K562 (cell line): ENCODE results near the gene SLC2A8. TPM values are rescaled to one million over a fixed set of nuclear protein-coding genes. Genes with fewer than 3 reads are reported as not detected.
A peak's percentile ranks its signal among the peaks of the same experiment; 100 is the strongest.

Source experiments
- ARID1B ChIP-seq: fragments of 450-650 bp; IDR thresholded peaks from 2 replicates; pipeline ENCODE4 v1.6.1; 2016; ENCODE audit warnings: antibody characterized with exemption, mild to moderate bottlenecking, inconsistent platforms
- CEBPZ ChIP-seq: fragments of 150-350 bp; IDR thresholded peaks from 2 replicates; pipeline ENCODE4 v1.6.1; 2014; ENCODE audit warnings: low read depth, mild to moderate bottlenecking, low read length, borderline replicate concordance
- DEAF1 ChIP-seq: fragments of 450-650 bp; formaldehyde crosslinking; IDR thresholded peaks from 2 replicates; pipeline ENCODE4 v1.4.0; 2020; ENCODE audit warnings: mild to moderate bottlenecking, moderate library complexity
- DLX4 ChIP-seq: fragments of 250-450 bp; sonication (Bioruptor Pico); IDR thresholded peaks from 2 replicates; pipeline ENCODE4 v1.6.1; 2021; ENCODE audit warnings: mild to moderate bottlenecking
- HSF4 ChIP-seq: fragments of 250-450 bp; sonication (Bioruptor Pico); IDR thresholded peaks from 2 replicates; pipeline ENCODE4 v2.1.2; 2022; ENCODE audit warnings: mild to moderate bottlenecking, moderate library complexity, borderline replicate concordance
- JUN ChIP-seq, 2 experiments: sonication (generic) in 1 of 2; formaldehyde crosslinking in 1 of 2; IDR thresholded peaks; 2 replicates each; pipeline versions ENCODE4 v1.6.1 to v1.8.0; 2012 to 2022; ENCODE audit warnings: borderline replicate concordance in 2 of 2, mild to moderate bottlenecking in 2 of 2, improper control_type of control experiment in 1 of 2, low read depth in 1 of 2, low read length in 1 of 2, missing genetic modification reagents in 1 of 2
- MYBL2 ChIP-seq, 2 experiments: fragments of 450-650 bp in 1 of 2; sonication (generic) in 1 of 2; formaldehyde crosslinking in 1 of 2; IDR thresholded peaks; 2 replicates each; pipeline versions ENCODE4 v1.6.1 to v1.8.1; 2017 to 2022; ENCODE audit warnings: borderline replicate concordance in 1 of 2, inconsistent platforms in 1 of 2, low read depth in 1 of 2, mild to moderate bottlenecking in 1 of 2, missing genetic modification reagents in 1 of 2, moderate library complexity in 1 of 2
- PPARD ChIP-seq: fragments of 250-450 bp; sonication (Bioruptor Pico); IDR thresholded peaks from 2 replicates; pipeline ENCODE4 v1.8.0; 2022; ENCODE audit warnings: inconsistent platforms, mild to moderate bottlenecking, moderate library complexity
- RUNX1 ChIP-seq: sonication (generic); IDR thresholded peaks from 2 replicates; pipeline ENCODE4 v1.6.1; 2016; ENCODE audit warnings: antibody characterized with exemption, low read depth
- SNIP1 ChIP-seq: fragments of 450-650 bp; IDR thresholded peaks from 2 replicates; pipeline ENCODE4 v1.7.1; 2017; ENCODE audit warnings: low read depth, mild to moderate bottlenecking
- YBX1 ChIP-seq: fragments of 450-650 bp; IDR thresholded peaks from 2 replicates; pipeline ENCODE4 v1.7.1; 2016; ENCODE audit warnings: mild to moderate bottlenecking
- ZNF24 ChIP-seq: fragments of 450-650 bp; IDR thresholded peaks from 2 replicates; pipeline ENCODE4 v1.6.1; 2016
- ZNF507 ChIP-seq: conservative IDR thresholded peaks from 2 replicates; pipeline ENCODE4 v1.6.1; 2017; ENCODE audit warnings: missing genetic modification characterization, missing compliant biosample characterization
- ZNF57 ChIP-seq: fragments of 450-650 bp; formaldehyde crosslinking; IDR thresholded peaks from 2 replicates; pipeline ENCODE4 v1.4.0; 2020; ENCODE audit warnings: mild to moderate bottlenecking, moderate library complexity
- polyA plus RNA-seq, 8 experiments: library from polyadenylated mRNA; depleted of rRNA in 4 of 8; stranded (reverse) in 5 of 8; unstranded in 3 of 8; fragments of >200 nt; fragmentation: Nextera tagmentation in 2 of 8; fragmentation: Illumina TruSeq in 1 of 8; extraction: Ambion mirVana in 2 of 8; extraction: Trizol in 1 of 8; gene quantifications; 2 replicates each; pipeline versions ENCODE4 v1.2.1 to v1.2.3, GENCODE V29; 2011 to 2014; ENCODE audit warnings: inconsistent platforms in 1 of 8, missing spikeins in 1 of 8
- total RNA-seq, 7 experiments: library from RNA; depleted of rRNA in 6 of 7; stranded (reverse); fragments of >200 nt in 6 of 7; fragmentation: Illumina TruSeq in 2 of 7; extraction: Trizol in 2 of 7; gene quantifications; 2 replicates each; pipeline versions ENCODE4 v1.2.1 to v1.2.3, GENCODE V29; 2011 to 2021; ENCODE audit warnings: low replicate concordance in 1 of 7
- TF ChIP-seq, protein P1 (sequence below): sonication (generic); formaldehyde crosslinking; IDR thresholded peaks from 2 replicates; pipeline ENCODE4 v1.8.0; 2022; ENCODE audit warnings: mild to moderate bottlenecking, low read depth, missing genetic modification reagents
- TF ChIP-seq, protein P2 (sequence below): fragments of 200-800 bp; sonication (Bioruptor generic); IDR thresholded peaks from 2 replicates; pipeline ENCODE4 v1.6.1; 2017; ENCODE audit warnings: missing genetic modification characterization, missing compliant biosample characterization

SLC2A8 gene
- total and polyA plus RNA-seq, 9 of the 15 experiments (the other 6 are each of a cell fraction or from before 2014, with no cell fraction given): 0.13 to 12.9 (median 5.2) TPM

DNA sequence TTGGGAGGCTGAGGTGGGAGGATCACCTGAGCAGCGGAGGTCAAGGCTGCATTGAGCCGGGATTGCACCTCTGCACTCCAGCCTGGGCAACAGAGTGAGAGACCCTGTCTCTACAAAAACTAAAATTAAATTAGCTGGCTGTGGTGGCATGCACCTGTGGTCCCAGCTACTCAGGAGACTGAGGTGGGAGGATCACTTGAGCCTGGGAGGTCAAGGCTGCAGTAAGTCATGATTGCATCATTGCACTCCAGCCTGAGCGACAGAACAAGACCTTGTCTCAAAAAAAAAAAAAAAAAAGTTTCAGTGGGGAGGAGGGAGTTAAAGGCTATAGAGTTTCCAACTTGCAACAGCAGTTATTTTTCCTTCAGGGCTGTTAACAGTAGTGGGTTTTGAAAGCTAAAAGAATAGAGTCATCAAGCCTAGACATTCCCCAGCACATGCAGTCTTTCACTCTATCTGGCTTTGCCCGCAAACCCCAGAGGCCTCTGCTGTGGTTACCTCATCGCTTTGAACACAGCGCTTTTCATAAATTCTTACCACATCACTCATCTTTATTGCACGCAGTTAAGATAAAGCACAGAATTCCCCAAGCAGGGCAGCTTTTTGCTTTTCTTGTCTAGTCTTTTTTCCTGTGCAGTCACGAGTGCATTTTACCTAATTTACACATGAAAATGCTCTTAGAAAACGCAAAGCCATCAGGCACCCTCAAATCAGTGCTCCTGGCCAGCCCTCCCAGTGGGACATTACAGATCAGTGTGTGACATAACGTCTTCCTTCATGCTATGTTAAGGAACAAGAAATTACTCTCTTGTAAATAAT lies 8.7 kb upstream of the SLC2A8 start (continued):
- TF ChIP-seq ZNF24 (no peak), ARID1B (peak; percentile 31; the same call in 1 of the 2 replicates), SNIP1 (no peak), DLX4 (CRISPR knock-in tag) (no peak), MYBL2 (IDR thresholded peaks at IDR 0.05; ENCODE audit: low read depth) (no peak), MYBL2 (CRISPR knock-in tag; IDR thresholded peaks at IDR 0.05; ENCODE audit: borderline replicate concordance) (no peak), ZNF57 (CRISPR knock-in tag) (no peak), YBX1 (no peak), PPARD (CRISPR knock-in tag) (no peak), HSF4 (CRISPR knock-in tag) (no peak), JUN (IDR thresholded peaks at IDR 0.05; ENCODE audit: borderline replicate concordance, low read depth, low read length) (peak; percentile 51; the same call in 1 of the 2 replicates), JUN (CRISPR knock-in tag; IDR thresholded peaks at IDR 0.05; ENCODE audit: borderline replicate concordance) (no peak; the same call in 1 of the 2 replicates), RUNX1 (no peak), DEAF1 (CRISPR knock-in tag) (no peak), CEBPZ (no peak), ZNF507 (tag) (no peak)
- TF ChIP-seq, protein P1, sequence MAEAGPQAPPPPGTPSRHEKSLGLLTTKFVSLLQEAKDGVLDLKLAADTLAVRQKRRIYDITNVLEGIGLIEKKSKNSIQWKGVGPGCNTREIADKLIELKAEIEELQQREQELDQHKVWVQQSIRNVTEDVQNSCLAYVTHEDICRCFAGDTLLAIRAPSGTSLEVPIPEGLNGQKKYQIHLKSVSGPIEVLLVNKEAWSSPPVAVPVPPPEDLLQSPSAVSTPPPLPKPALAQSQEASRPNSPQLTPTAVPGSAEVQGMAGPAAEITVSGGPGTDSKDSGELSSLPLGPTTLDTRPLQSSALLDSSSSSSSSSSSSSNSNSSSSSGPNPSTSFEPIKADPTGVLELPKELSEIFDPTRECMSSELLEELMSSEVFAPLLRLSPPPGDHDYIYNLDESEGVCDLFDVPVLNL (CRISPR knock-in tag): no peak
- TF ChIP-seq, protein P2, sequence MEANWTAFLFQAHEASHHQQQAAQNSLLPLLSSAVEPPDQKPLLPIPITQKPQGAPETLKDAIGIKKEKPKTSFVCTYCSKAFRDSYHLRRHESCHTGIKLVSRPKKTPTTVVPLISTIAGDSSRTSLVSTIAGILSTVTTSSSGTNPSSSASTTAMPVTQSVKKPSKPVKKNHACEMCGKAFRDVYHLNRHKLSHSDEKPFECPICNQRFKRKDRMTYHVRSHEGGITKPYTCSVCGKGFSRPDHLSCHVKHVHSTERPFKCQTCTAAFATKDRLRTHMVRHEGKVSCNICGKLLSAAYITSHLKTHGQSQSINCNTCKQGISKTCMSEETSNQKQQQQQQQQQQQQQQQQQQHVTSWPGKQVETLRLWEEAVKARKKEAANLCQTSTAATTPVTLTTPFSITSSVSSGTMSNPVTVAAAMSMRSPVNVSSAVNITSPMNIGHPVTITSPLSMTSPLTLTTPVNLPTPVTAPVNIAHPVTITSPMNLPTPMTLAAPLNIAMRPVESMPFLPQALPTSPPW (CRISPR knock-in tag): peak; percentile 51
